ENCODE results near the gene HOXA5. TPM values are rescaled to one million over a fixed set of nuclear protein-coding genes. Genes with fewer than 3 reads are reported as not detected.

The HOXA5 gene
- total RNA-seq, 1 donor from 2014 or later, result not detected

DNA sequence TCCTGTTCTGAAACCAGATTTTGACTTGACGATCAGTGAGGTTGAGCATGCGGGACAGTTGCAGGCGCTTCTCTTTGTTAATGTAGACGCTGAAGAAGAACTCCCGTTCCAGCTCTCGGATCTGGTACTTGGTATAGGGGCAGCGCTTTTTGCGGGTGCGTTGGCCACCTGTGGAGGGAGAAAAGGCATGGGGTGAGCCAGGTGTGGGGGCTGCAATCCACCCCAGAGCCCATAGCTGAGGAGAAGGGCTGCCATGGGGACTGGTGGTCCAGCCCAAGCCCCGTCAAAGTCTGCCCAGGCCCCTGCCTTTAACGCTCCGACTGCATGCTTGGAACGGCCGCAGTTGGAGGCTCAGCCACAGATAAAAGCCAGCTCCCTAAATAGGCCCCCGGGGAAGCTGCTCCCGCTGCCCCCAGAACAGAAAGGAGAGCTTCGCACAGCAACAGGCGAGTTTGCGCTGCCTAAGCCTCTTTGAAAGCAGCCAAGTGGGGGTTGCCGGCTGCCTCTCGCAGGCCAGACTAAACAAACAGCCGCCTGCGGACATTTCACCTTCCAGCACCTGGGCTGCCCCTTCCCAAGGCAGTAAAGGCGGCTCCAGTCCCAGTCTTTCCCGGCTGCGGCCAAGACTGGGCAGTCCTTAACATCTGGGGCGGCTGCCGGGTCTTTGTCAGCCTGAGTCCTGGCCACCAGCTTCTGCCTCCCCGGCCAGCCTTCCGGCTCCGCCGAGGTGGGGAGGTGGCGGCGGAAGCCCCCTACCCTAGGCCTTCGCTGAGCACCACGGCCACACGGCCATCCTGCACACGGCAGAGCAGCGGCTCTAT, 39.6 kb upstream of the HOXA5 start:
- intact Hi-C loops (cut with micrococcal nuclease), result no loop called here

DNA sequence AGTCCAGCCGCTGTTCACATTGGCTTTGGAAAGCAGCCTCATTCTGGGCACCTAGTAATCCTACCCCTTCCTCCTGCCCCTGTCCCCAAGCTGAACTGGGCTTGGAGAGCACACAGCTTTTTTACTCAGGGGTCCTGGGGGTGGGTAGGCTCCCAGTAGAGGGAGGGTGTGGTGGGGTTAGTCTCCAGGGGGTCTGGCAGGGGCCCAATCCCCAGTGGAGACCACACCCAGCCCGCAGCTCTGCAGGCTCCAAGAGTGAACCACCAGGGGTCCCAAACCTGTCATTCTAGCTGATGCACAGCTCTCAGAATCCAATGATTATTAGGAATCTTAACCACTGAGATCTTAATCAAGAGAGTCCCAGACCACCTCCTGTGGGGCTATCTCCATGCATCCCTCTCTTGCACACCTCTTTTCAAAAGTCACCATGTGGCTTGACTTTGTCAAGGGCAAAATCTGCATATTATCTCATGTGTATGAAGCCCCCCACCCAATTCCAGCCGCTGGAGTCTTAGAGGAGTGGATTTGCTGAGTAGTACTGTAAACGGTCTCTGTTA, 38.9 kb upstream of the HOXA5 start:
- intact Hi-C loops (cut with micrococcal nuclease), result no loop called here

- intact Hi-C loops (cut with micrococcal nuclease), result no loop called here
Measured at GRCh38 chr7:27181795-27182275, 38.4 kb upstream of the HOXA5 start.

DNA sequence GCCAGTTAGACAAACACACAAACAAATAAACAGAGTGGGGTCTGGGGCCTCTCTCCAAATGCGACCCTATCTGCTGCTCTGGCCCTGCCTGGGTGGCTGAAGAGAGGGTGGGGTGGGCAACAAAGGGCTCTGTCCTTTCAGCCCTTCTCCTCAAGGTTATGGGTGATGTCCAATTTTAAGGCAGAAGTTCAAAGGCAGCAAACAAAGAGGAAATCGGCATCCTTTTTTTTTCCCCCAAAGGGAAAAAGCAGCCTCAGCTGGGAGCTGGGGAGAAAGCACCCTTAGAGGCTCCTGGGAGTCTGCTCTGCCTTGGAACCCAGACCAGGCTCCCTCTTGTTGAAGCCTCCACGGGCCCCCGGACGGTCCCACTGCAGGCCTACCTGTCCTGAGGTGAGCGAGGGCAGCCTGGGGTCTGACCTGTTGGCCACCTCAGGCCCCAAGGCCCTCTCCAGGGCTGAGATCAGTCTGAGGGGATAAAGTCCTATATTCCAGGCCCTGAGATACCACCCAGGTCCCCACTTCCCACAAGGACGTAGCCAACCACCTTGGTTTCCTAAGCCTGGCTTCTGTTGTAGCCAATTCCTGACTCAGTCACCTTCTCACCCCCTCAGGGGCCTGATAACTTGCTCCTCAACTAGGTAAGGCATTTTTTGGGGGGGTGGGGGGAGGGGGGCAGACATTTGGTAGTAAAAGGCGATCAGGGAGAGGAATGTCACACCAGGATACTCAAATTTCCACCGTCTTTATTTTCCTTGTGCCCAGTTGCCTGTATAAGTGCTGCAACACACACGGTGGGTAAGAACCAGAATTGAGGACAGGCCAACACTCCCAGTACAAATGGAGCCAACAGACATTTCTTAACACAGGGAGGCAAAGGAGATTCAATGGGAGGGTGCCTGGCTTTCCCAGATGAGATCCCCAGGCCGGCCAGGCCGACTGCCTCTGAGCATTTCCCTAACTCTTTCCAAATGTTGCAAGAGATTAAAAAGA, 37.2 kb upstream of the HOXA5 start:
- intact Hi-C loops (cut with micrococcal nuclease), result no loop called here

DNA sequence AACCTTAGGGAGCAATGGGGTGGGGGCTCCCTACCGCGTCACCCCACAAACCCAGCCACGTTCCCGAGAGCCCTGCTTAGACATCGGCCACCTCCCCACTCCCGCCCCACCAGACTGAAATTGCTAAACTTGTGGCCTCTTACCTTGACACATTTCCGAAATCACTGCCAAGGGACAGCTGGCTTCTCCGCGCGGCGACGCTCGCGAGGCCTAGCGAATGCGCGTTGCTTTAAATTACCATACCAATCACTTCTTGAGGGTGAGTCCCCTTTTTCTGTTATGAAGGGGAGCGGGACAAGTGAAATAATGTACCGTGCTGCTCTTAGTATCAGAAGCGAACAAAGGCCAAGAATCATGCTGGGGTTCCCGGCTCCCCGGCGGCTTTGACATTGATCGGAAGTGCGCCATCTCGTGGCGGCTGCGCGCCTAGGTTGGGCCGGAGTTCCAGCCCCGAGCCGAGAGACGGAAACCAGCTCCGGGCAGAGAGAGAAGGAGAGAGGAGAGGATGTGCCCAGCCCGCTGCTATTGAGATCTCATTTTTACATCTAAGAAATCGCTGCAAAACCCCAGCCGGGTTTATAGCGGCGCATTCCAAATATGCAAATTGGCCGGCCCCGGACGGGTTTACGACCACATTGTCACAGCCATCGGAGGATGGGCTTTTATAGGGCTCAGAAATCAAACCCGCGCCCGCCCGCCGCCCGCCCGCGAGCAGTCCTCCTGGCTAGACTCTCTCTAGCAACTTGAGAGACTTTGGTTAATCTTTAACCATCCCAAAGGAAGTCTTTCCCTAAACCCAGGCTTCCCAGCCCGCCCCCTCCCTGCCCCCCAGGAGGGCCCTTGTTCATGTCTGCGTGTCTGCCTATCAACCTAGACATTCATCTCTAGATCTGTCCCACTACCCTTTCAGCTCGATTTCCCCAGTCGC, 36.3 kb upstream of the HOXA5 start:
- intact Hi-C loops (cut with micrococcal nuclease), result no loop called here

GRCh38 chr7:27179030-27179429, 35.5 kb upstream of the HOXA5 start:
- intact Hi-C loops (cut with micrococcal nuclease), result no loop called here

GRCh38 chr7:27178366-27178765, 34.9 kb upstream of the HOXA5 start:
- intact Hi-C loops (cut with micrococcal nuclease), result no loop called here

DNA sequence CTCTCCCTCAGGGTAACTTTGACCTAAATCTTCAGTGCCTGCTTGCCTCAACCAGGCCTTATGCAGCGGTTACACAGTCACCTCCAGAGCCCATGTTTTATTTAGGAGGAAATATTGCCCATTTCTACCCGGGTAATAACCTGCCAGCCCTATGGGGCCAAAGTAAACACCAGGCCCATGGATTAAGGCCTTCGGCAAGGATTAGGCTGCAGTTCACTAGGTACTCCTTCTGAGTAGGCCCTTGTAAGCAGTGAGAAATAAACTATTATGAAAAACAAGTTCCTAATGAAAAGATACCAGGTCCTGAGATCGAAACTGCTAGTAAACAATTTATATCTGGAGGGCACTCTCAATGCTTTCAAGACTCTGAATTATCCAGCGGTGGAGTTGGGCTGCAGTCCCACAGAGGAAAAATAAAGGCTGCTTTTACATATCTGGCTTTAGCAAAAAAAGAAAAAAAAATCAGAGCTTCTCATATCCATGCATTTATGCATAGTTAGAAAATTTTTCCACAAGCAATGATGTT, 34.4 kb upstream of the HOXA5 start:
- intact Hi-C loops (cut with micrococcal nuclease), result no loop called here

DNA sequence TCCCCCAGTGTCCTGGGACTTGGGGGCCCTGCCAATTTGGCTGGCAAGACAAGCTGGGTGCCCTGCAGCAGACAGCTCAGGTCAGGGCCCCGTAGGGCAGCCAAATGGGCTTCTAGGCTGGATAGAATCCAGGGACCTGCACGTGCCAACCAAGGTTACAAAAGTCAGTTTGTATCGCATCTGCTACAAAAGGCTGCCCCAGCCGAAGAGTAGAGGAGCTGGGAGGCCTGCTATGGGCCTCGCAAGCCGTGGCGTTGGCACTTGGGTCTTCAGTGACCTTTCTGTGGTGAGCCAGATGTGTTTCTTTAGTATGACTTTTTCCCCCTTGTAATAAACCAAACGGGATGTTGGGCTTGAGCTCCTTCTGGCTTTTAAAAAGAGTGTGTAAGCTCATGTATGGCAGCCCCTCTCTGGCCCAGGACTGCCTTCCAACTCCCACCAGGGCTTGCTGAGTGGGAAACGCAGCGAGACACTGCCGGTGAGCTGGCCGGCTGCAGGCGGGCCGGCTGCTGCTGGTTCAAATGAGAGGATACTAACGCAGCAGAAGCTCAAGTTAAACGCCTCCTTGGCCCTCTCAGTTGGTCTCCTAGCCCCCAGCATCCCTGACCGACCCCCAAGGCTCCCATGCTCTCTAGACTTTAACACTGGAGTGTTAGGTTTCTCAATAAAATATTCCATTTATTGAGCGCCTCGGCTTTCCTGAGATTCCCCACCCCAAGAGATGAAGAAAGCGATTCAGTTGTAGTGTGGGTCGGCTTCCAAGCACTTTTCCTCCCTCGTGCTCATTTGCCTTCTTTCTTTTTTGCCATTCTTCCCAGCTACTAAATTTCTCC, 33.7 kb upstream of the HOXA5 start:
- intact Hi-C loops (cut with micrococcal nuclease), result no loop called here

DNA sequence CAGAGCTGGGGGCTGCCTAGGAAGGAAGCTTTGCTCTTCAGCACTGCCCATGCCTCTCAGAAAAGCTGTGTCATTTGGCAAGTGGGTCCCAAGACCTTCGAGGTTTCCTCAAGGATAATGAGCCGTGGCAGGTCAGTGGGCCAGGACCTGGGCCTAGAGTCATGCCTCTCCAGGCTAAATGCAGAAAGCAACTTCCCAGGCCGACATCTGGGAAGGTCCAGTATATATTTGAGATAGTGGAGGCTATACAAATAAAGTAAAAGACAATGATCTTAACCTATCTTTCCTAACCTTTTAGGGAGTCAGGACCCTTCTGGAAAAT, 33.0 kb upstream of the HOXA5 start:
- intact Hi-C loops (cut with micrococcal nuclease), result no loop called here

DNA sequence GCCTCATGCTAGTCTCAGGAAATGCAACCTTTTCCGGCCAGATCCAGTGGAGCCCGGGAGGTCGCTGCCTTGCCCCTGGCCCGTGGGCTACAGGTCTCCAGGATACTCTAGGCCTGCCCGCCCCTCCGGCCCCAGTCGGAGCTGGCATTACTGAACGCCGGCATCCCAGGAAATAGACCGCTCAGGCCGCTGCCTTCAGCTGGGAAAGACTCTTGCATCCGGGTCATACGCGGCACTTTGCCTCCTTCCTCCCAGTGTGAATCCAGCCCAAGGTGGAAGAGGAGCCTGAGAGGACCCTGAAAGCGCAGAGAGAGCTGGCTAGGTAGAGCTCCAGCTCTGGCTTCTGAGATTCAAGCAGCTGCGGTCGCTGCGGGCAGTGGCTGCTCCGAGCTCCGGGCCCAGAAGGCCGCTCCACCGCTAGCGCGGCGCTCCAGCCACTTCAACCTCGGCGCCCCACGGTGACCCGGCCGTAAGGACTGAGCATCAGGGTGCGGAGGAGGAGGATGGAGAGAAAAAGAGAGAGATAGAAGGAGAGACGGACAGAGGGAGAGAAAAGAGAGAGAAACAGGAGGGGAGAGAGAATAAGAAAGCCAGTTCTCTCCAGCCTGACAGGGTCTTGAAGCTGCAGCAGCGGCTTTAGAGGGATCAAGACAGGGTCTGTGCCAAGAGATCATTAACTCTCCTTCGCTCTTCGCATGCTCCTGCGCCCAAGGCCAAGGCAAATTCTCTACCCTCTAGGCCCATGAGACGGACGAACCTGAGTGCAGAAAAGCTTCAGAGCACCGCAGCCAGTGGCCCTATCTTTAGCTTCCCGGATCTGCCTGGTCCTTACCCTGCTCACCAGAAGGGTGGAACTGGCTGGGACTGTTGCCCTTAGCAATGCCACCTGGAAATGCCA, 32.4 kb upstream of the HOXA5 start:
- intact Hi-C loops (cut with micrococcal nuclease), result no loop called here

GRCh38 chr7:27174874-27175625, 31.6 kb upstream of the HOXA5 start:
- intact Hi-C loops (cut with micrococcal nuclease), result no loop called here

DNA sequence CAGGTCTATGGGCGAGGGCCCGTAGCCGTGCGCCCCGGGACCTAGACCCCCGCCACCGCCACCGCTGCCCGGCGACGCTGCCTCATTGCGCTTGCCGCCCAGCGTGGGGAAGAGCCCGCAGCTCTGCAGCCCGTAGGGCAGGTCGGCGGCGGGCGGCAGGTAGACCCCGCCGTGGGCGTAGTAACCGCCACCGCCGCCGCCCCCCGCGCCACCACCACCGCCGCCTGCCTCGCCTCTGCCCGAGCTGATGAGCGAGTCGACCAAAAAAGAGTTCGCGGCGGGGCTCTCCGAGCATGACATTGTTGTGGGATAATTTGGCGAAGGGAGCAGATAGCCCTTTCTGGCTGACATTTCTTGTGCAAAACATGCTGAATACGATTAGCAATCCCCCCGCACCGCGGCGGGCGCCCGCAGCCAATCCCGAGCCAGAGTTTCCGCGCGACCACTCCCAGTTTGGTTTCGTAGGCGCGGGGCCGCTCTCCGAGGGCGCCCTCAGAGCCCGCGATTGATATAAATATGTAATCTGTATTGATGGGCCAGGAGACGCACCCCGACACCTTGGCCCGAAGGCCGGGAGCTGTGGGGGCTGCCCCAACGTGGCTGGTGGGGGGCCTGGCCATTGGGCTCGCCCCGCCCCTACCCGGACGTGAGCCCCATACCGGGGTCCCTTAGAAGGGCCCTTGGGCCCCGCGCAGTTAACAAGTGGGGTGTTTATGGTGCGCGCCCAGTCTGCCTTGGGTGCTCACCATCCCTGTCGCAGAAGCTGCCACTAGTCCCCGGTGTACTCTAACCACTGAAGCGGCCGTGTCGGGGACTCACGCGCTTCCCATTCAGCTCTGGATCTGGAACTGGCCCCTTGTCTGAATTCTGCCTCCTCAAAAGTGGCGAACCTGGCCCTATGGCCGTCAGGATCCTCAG, 30.7 kb upstream of the HOXA5 start, which contains the start of gene HOXA10:
TSS of gene HOXA10 (minus strand) at position 365 of the 918 bp plus-strand sequence. CDS start at position 351, 14 bp downstream.
- intact Hi-C loops (cut with micrococcal nuclease), result loop anchor here (2.0 kb wide), 1 partner anchor 25 kb away; no protein-coding TSS in a partner anchor

DNA sequence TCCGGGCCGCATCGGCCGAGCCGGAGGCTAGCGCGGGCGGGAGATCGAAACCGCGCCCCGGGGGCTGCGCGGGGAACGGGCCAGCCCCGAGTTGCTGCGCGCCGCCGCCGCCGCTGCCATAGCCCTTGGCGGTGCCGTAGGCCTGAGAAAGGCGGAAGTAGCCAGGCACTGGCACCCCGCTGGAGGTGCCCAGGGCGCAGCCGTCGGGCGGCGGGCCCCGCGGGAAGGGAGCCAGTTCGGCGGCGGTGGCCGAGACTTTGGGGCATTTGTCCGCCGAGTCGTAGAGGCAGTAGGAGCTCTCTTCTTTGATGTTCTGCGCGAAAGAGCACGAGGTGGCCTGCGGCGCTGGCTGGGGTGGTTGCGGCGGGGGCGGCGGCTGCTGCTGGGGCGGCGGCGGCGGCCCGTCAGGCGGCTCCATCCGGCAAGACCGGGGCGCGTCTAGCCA, 30.1 kb upstream of the HOXA5 start:
- intact Hi-C loops (cut with micrococcal nuclease), result loop anchor here (2.0 kb wide), 1 partner anchor 25 kb away; no protein-coding TSS in a partner anchor

DNA sequence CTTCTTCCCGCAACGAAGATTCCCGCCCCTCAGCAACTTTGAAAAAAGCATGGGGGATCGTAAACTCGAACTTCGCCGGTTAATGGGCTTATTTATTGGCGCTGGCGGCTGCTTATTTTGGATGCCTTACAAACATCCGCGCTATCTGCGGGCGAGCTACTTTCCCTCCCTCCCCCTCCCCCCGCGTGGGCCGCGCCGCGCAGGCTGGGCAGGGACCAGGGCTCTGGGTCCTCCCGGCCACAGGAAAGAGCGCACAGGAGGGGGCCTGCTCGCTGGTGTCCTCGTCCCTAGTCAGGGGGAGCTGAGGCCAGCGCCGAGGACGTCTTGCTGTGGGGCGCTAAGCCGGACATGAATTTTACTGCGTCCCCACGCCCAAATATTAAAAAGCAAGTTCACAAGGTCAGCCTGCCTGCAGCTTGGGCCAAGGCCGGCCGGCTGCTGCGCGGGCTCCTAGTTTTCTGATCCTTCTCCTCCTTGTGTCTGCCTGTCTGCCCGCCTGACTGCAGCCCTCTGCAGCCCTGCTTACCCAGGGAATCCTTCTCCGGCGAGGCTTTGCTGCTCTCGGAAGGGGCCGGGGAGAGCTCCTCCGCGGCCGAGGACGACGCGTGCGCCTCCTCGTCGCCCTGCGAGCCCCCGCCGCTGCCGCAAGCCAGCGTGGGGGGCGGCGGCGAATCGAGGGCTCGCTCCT, 29.5 kb upstream of the HOXA5 start:
- intact Hi-C loops (cut with micrococcal nuclease), result loop anchor here (2.0 kb wide), 1 partner anchor 26 kb away; no protein-coding TSS in a partner anchor

- intact Hi-C loops (cut with micrococcal nuclease), result loop anchor here (2.0 kb wide), 1 partner anchor 26 kb away; no protein-coding TSS in a partner anchor
Measured at GRCh38 chr7:27172315-27172774, 28.9 kb upstream of the HOXA5 start.
